HG02571 (cell line): ENCODE data around the gene FBXO15.
A peak's percentile ranks its signal among the peaks of the same experiment; 100 is the strongest.

Experiments used
- ATAC-seq: cut with Tn5 transposase; IDR thresholded peaks from one replicate; pipeline ENCODE4 v1.9.1; 2021; ENCODE audit warnings: mild to moderate bottlenecking, moderate library complexity; ENCODE audit not compliant: unreplicated experiment

Gene FBXO15

GRCh38 chr18:74147779-74148542, at the start of gene FBXO15, which contains the start of gene TIMM21:
Gene FBXO15 (minus strand): TSS chr18:74147834. CDS start chr18:74147785, 49 bp downstream.
Gene TIMM21 (plus strand): TSS chr18:74148523. CDS start chr18:74148809, 286 bp downstream.
- peak; percentile 85 for ATAC-seq

- peak; percentile 94 for ATAC-seq
Observed at GRCh38 chr18:74196220-74197119, 48.8 kb upstream of the FBXO15 start.

GRCh38 chr18:74194691-74195090, 47.1 kb upstream of the FBXO15 start:
- no peak for ATAC-seq

- no peak for ATAC-seq
Observed at GRCh38 chr18:74191577-74191976, 43.9 kb upstream of the FBXO15 start.

- ATAC-seq: no peak
Observed at GRCh38 chr18:74190086-74190485, 42.5 kb upstream of the FBXO15 start.

GRCh38 chr18:74186661-74187060, 39.0 kb upstream of the FBXO15 start:
- no peak for ATAC-seq

GRCh38 chr18:74185860-74186259, 38.2 kb upstream of the FBXO15 start:
- ATAC-seq: no peak

- no peak for ATAC-seq
Observed at GRCh38 chr18:74184875-74185274, 37.2 kb upstream of the FBXO15 start.

- ATAC-seq: no peak
Observed at GRCh38 chr18:74183130-74183529, 35.5 kb upstream of the FBXO15 start.

- no peak for ATAC-seq
Observed at GRCh38 chr18:74182335-74182734, 34.7 kb upstream of the FBXO15 start.

GRCh38 chr18:74179623-74180199, 32.1 kb upstream of the FBXO15 start:
- ATAC-seq: no peak

GRCh38 chr18:74178884-74179283, 31.2 kb upstream of the FBXO15 start:
- ATAC-seq: no peak

GRCh38 chr18:74175658-74176057, 28.0 kb upstream of the FBXO15 start:
- no peak for ATAC-seq

- ATAC-seq: no peak
Observed at GRCh38 chr18:74173434-74173750, 25.8 kb upstream of the FBXO15 start.

GRCh38 chr18:74172697-74173433, 25.2 kb upstream of the FBXO15 start:
- ATAC-seq: no peak

- ATAC-seq: peak; percentile 95
Observed at GRCh38 chr18:74171910-74172606, 24.4 kb upstream of the FBXO15 start.

GRCh38 chr18:74166386-74166785, 18.8 kb upstream of the FBXO15 start:
- no peak for ATAC-seq

- ATAC-seq: no peak
Observed at GRCh38 chr18:74163019-74163660, 15.5 kb upstream of the FBXO15 start.

- no peak for ATAC-seq
Observed at GRCh38 chr18:74155276-74155675, 7.6 kb upstream of the FBXO15 start.

- no peak for ATAC-seq
Observed at GRCh38 chr18:74154716-74155115, 7.1 kb upstream of the FBXO15 start.
